DOHH2 (cell line): Measurements from ENCODE around the gene ZFAND3.

Source experiments
- H3F3A ChIP-seq: fragments of 200-600 bp; sonication (generic), shearing (Covaris generic); 2 replicates; pipeline ENCODE4 v1.6.0; 2016; ENCODE audit warnings: antibody characterized with exemption, mild to moderate bottlenecking; ENCODE audit not compliant: control insufficient read depth, insufficient read depth
- H3K27ac ChIP-seq: fragments of 200-600 bp; sonication (generic); 2 replicates; pipeline ENCODE4 v1.5.1; 2014; ENCODE audit warnings: low read depth, mild to moderate bottlenecking, low read length, moderate library complexity
- H3K27me3 ChIP-seq: fragments of 200-600 bp; sonication (generic); 2 replicates; pipeline ENCODE4 v1.6.1; 2014; ENCODE audit warnings: mild to moderate bottlenecking, low read length, mixed read lengths; ENCODE audit not compliant: control insufficient read depth
- H3K36me3 ChIP-seq: fragments of 200-600 bp; sonication (generic); 2 replicates; pipeline ENCODE4 v1.6.1; 2014; ENCODE audit warnings: mild to moderate bottlenecking, low read length, moderate library complexity, mixed read lengths; ENCODE audit not compliant: control insufficient read depth
- H3K4me1 ChIP-seq: fragments of 200-600 bp; sonication (generic); 2 replicates; pipeline ENCODE4 v1.6.1; 2014; ENCODE audit warnings: mild to moderate bottlenecking, low read length, mixed read lengths; ENCODE audit not compliant: control insufficient read depth
- H3K4me2 ChIP-seq: fragments of 200-600 bp; sonication (generic); 2 replicates; pipeline ENCODE4 v1.6.0; 2014; ENCODE audit warnings: mild to moderate bottlenecking, low read length, moderate library complexity
- H3K4me3 ChIP-seq: fragments of 200-600 bp; sonication (generic); 2 replicates; pipeline ENCODE4 v1.5.1; 2014; ENCODE audit warnings: mild to moderate bottlenecking, low read length, mixed read lengths
- H3K79me2 ChIP-seq: fragments of 200-600 bp; sonication (generic); 2 replicates; pipeline ENCODE4 v1.6.1; 2014; ENCODE audit warnings: mild to moderate bottlenecking, low read length, mixed read lengths; ENCODE audit not compliant: control insufficient read depth
- H3K9me2 ChIP-seq: fragments of 200-600 bp; sonication (generic); replicated peaks from 2 replicates; pipeline ENCODE4 v1.6.1; 2014; ENCODE audit warnings: mild to moderate bottlenecking, low read length, mixed read lengths; ENCODE audit not compliant: control insufficient read depth
- H3K9me3 ChIP-seq: fragments of 200-600 bp; sonication (generic); 2 replicates; pipeline ENCODE4 v1.6.1; 2014; ENCODE audit warnings: antibody characterized with exemption, low read length, mixed read lengths; ENCODE audit not compliant: control insufficient read depth, insufficient read depth
- H4K20me1 ChIP-seq: fragments of 200-600 bp; sonication (generic); 2 replicates; pipeline ENCODE4 v1.6.0; 2014; ENCODE audit warnings: low read depth, mild to moderate bottlenecking, antibody characterized with exemption, low read length, moderate library complexity; ENCODE audit not compliant: control insufficient read depth, insufficient read depth
- EZH2phosphoT487 ChIP-seq: fragments of 200-600 bp; sonication (generic); IDR thresholded peaks from 2 replicates; pipeline ENCODE4 v1.6.1; 2017; ENCODE audit warnings: borderline replicate concordance, mild to moderate bottlenecking, antibody characterized with exemption, low read length, moderate library complexity, mixed read lengths
- TF ChIP-seq, protein P1 (sequence below): fragments of 200-600 bp; sonication (generic); IDR thresholded peaks from one replicate; pipeline ENCODE4 v1.5.1; 2014; ENCODE audit warnings: antibody characterized with exemption, mild to moderate bottlenecking, low read depth, low read length; ENCODE audit not compliant: poor library complexity, severe bottlenecking

The ZFAND3 gene

GRCh38 chr6:37862430-37862829 lies 42.9 kb downstream of the ZFAND3 start:
- no peaks in the 10 kb centered on the region for H3K9me3 ChIP-seq
- H3K9me2 ChIP-seq = no peaks in the 10 kb centered on the region
- H3K36me3 ChIP-seq = no peaks in the 10 kb centered on the region
- H3K79me2 ChIP-seq = peaks cover 29% of the 10 kb centered on the region
- no peaks in the 10 kb centered on the region for H3K27me3 ChIP-seq
- H3F3A ChIP-seq = no peaks in the 10 kb centered on the region
- peaks cover 3% of the 10 kb centered on the region; the same call in 1 of the 2 replicates for H3K4me1 ChIP-seq
- no peak overlapping the region for H3K27ac ChIP-seq
- no peak overlapping the region for H3K4me2 ChIP-seq
- no peak for TF ChIP-seq EZH2phosphoT487
- TF ChIP-seq, protein P1, sequence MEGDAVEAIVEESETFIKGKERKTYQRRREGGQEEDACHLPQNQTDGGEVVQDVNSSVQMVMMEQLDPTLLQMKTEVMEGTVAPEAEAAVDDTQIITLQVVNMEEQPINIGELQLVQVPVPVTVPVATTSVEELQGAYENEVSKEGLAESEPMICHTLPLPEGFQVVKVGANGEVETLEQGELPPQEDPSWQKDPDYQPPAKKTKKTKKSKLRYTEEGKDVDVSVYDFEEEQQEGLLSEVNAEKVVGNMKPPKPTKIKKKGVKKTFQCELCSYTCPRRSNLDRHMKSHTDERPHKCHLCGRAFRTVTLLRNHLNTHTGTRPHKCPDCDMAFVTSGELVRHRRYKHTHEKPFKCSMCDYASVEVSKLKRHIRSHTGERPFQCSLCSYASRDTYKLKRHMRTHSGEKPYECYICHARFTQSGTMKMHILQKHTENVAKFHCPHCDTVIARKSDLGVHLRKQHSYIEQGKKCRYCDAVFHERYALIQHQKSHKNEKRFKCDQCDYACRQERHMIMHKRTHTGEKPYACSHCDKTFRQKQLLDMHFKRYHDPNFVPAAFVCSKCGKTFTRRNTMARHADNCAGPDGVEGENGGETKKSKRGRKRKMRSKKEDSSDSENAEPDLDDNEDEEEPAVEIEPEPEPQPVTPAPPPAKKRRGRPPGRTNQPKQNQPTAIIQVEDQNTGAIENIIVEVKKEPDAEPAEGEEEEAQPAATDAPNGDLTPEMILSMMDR = no peak
- no peak overlapping the region for H3K4me3 ChIP-seq
- no peaks in the 10 kb centered on the region; the same call in none of the 2 replicates for H4K20me1 ChIP-seq

DNA sequence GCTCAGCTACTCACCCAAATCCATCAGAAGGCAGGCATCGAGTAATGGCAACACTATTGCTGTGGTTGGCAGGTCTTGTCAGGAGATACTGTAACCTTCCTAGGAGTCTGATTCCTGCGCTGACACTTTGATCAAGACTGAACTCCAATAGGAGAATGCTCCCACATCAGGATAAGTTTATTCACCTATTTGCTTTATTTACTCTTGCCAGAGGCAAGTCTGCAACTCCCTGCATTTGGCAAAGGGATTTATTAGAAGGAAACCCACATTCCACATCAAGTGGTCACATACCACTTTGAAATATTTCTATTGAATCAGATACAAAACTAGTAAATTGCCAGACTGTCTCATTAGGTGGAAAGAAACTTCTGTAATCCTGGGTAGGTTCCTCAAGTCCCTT lies 43.5 kb downstream of the ZFAND3 start:
- no peaks in the 10 kb centered on the region for H3K36me3 ChIP-seq
- no peaks in the 10 kb centered on the region for H3F3A ChIP-seq
- H3K27me3 ChIP-seq = no peaks in the 10 kb centered on the region
- H3K4me3 ChIP-seq = no peak overlapping the region
- H3K79me2 ChIP-seq = peaks cover 30% of the 10 kb centered on the region
- TF ChIP-seq, protein P1 = no peak
- no peak for TF ChIP-seq EZH2phosphoT487
- H4K20me1 ChIP-seq = no peaks in the 10 kb centered on the region; the same call in 1 of the 2 replicates
- H3K4me2 ChIP-seq = no peak overlapping the region
- H3K9me3 ChIP-seq = no peaks in the 10 kb centered on the region
- H3K27ac ChIP-seq = no peak overlapping the region
- H3K4me1 ChIP-seq = peaks cover 9% of the 10 kb centered on the region; the same call in 1 of the 2 replicates
- no peaks in the 10 kb centered on the region for H3K9me2 ChIP-seq

- Histone ChIP-seq H3K27me3 (no peaks in the 10 kb centered on the region), H3K79me2 (peaks cover 40% of the 10 kb centered on the region), H3K36me3 (no peaks in the 10 kb centered on the region), H3K4me1 (peaks cover 9% of the 10 kb centered on the region; the same call in 1 of the 2 replicates), H3F3A (no peaks in the 10 kb centered on the region), H3K9me2 (no peaks in the 10 kb centered on the region), H3K4me2 (no peak overlapping the region), H3K27ac (no peak overlapping the region), H3K9me3 (no peaks in the 10 kb centered on the region), H3K4me3 (no peak overlapping the region), H4K20me1 (no peaks in the 10 kb centered on the region)
- no peak for TF ChIP-seq EZH2phosphoT487
- TF ChIP-seq, protein P1 = no peak
Observed at GRCh38 chr6:37864250-37864649, 44.7 kb downstream of the ZFAND3 start.
